NCI-H446 treated with DMSO at 0.1 percent for 48 hours (cell line): ENCODE results near the gene RAB11FIP3.

Experiments
- DNase-seq: peaks from one replicate; lab custom pipeline; 2025; lab: John Stamatoyannopoulos, UW

RAB11FIP3 gene

GRCh38 chr16:424033-424622, 1.3 kb upstream of the RAB11FIP3 start:
- peak; percentile 69 for DNase-seq

- DNase-seq = no peak
Observed at GRCh38 chr16:424623-425081, 797 bp upstream of the RAB11FIP3 start.

GRCh38 chr16:425740-426114, 278 bp downstream of the RAB11FIP3 start:
- no peak for DNase-seq

GRCh38 chr16:426115-426905, 861 bp downstream of the RAB11FIP3 start:
- DNase-seq = no peak

GRCh38 chr16:426906-427249, 1.4 kb downstream of the RAB11FIP3 start:
- no peak for DNase-seq

GRCh38 chr16:427250-427649, 1.8 kb downstream of the RAB11FIP3 start:
- no peak for DNase-seq

- DNase-seq = no peak
Observed at GRCh38 chr16:430904-431303, 5.5 kb downstream of the RAB11FIP3 start.

- no peak for DNase-seq
Observed at GRCh38 chr16:440627-441026, 15.2 kb downstream of the RAB11FIP3 start.

- DNase-seq = no peak
Observed at GRCh38 chr16:441447-441846, 16.0 kb downstream of the RAB11FIP3 start.

- no peak for DNase-seq
Observed at GRCh38 chr16:442976-443375, 17.5 kb downstream of the RAB11FIP3 start.

GRCh38 chr16:444027-444426, 18.6 kb downstream of the RAB11FIP3 start:
- no peak for DNase-seq

GRCh38 chr16:445566-445965, 20.1 kb downstream of the RAB11FIP3 start:
- DNase-seq = no peak

- no peak for DNase-seq
Observed at GRCh38 chr16:450385-450784, 24.9 kb downstream of the RAB11FIP3 start.

- no peak for DNase-seq
Observed at GRCh38 chr16:450785-451512, 25.5 kb downstream of the RAB11FIP3 start.

- no peak for DNase-seq
Observed at GRCh38 chr16:454397-454940, 29.0 kb downstream of the RAB11FIP3 start.

- no peak for DNase-seq
Observed at GRCh38 chr16:455453-455852, 30.0 kb downstream of the RAB11FIP3 start.

GRCh38 chr16:456891-457483, 31.5 kb downstream of the RAB11FIP3 start:
- no peak for DNase-seq

GRCh38 chr16:457732-458400, 32.4 kb downstream of the RAB11FIP3 start:
- no peak for DNase-seq

GRCh38 chr16:459761-460160, 34.3 kb downstream of the RAB11FIP3 start:
- no peak for DNase-seq

GRCh38 chr16:460787-461186, 35.3 kb downstream of the RAB11FIP3 start:
- no peak for DNase-seq

- DNase-seq = no peak
Observed at GRCh38 chr16:463071-463470, 37.6 kb downstream of the RAB11FIP3 start.

GRCh38 chr16:466651-467050, 41.2 kb downstream of the RAB11FIP3 start:
- DNase-seq = no peak
